ENCODE results near the gene COLEC11. TPM values are rescaled to one million over a fixed set of nuclear protein-coding genes. Genes with fewer than 3 reads are reported as not detected.
"Not testable (repeated sequence)": the region's sequence is repeated elsewhere in the genome, so short reads cannot be mapped to it uniquely, and the experiment has no call there.

COLEC11 gene
- 0.79 and 0.85 TPM in 2 replicates for total RNA-seq

DNA sequence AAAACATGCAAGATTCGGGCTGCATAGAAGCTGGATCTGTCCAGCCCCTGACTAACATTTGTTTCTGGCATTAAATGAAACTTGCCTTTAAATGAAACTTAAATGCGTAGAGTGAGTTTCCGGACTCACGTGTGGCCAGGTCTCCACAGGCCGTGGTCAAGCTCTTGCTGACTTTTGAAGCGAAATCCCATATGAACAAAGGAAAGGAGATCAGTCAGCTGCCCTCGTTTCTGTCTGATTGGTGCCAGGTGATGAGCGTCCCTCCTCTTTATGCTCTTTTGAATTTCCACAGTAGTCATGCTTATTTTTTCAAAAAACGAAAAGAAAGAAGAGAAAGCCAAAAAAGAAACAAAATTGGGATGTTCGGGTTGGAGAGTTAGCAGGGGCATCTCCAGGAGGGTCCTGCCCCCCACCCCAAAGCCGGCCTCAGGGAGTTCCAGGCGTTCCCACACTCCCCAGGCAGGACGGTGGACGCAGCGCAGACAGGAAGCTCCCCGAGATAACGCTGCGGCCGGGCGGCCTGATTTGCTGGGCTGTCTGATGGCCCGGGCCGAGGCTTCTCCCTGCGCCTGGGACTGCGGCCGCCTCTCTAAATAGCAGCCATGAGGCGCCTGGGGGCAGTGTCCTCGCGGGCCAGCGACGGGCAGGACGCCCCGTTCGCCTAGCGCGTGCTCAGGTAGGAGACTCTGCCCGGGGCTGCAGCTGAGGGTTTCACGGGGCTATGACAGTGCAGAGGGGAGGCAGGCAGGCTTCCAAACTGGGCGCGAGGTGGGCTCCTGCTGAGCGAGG lies at the start of gene COLEC11:
COLEC11 (plus strand) TSS at position 620 of the 789 bp plus-strand sequence. CDS start 9,229 bp downstream, outside the sequence.
- peak; percentile 64 for DNase-seq

- no peak for DNase-seq
Observed at GRCh38 chr2:3545788-3546478, 49.0 kb upstream of the COLEC11 start.

DNA sequence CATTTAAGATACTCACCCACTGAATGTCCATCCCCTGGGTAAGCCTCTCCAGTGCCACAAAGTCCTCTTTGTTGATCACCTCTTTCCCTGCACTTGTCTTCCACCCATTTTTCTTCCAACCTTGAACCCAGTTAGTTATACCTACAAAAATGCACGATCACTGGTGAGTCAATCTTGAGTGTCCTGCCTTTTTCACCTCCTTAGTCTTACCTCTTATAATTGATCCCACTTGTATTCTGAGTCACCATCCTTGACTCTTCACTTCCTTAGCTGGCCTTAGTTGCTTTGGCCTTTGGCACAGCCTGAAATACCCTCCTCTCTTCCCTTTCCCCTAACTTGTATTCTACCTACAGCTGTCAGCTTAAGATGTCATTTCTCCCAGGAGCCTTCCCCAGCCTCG lies 47.0 kb upstream of the COLEC11 start:
- DNase-seq = no peak

- no peak for DNase-seq
Observed at GRCh38 chr2:3553946-3554345, 41.0 kb upstream of the COLEC11 start.

- DNase-seq = peak; percentile 33
Observed at GRCh38 chr2:3557639-3558204, 37.2 kb upstream of the COLEC11 start.

DNA sequence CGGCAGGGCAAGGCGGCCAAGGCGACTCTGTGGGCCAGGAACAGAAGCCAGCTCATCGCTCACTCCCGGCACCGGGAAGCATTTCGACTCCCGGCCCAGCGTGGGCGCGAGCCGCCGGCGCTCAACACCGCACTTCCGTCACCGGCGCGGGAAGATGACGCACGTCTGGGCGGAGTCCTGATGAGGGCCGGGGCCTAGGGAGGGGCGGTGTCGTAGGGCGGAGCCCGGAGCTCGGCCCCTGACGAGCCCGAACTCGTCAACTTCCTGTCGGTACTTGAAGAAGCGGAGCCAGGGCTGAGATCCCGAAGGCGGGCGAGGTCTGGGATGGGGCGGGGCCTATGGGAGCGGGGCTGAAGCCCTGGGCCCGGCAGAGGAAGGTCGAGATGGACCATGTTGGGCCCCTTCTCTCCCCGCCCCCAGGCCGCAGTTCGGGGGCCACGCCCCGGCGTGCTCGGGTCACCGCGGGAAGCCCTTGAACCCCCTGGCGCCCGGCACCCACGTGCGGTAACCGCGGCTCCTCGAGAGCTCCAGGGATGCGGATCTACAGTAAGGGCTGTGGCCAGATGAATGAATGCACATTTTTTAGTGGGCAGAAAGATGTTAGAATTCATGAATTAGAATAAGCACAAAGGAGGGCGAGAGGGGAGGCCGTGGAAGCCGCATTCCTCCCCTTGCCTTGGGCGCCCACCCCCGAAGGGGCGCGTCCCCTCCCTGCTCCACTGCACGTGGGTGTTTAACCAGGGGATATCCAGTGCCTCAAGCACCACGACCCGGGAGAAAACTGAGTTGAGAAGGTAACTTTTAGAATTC lies 36.5 kb upstream of the COLEC11 start, which contains the start of gene RNASEH1:
RNASEH1 (minus strand) TSS at position 129 of the 810 bp plus-strand sequence; CDS start at position 56, 73 bp downstream.
- peak; percentile 100 for DNase-seq

GRCh38 chr2:3563521-3563976 lies 31.4 kb upstream of the COLEC11 start:
- DNase-seq = no peak

DNA sequence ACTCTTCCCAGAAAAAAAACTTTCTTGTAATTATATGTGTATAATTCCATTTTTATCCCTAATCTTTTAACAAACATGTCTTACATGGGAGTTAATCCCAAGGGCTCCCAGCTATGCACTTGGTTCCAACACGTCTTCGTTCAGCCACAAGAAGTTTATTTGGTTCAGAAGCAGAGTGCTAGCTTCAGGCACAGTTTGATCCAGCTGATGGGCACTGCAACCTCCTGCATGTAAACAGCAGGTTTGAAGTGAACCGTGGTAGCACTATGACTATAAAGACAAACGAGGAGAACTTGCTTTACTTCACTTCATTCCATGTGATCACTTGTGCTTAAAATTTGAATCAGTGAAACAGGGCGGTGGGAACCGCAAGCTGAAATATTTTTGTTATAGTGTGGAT lies 29.8 kb upstream of the COLEC11 start:
- no peak for DNase-seq

GRCh38 chr2:3566806-3567205 lies 28.1 kb upstream of the COLEC11 start:
- no peak for DNase-seq

DNA sequence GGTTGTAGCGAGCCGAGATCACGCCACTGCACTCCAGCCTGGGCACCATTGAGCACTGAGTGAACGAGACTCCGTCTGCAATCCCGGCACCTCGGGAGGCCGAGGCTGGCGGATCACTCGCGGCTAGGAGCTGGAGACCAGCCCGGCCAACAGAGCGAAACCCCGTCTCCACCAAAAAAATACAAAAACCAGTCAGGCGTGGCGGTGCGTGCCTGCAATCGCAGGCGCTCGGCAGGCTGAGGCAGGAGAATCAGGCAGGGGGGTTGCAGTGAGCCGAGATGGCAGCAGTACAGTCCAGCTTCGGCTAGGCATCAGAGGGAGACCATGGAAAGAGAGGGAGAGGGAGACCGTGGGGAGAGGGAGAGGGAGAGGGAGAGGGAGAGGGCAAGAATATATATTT lies 25.3 kb upstream of the COLEC11 start:
- DNase-seq = not testable (repeated sequence)

GRCh38 chr2:3571284-3571683 lies 23.6 kb upstream of the COLEC11 start:
- DNase-seq = no peak

- no peak for DNase-seq
Observed at GRCh38 chr2:3572620-3573019, 22.3 kb upstream of the COLEC11 start.

DNA sequence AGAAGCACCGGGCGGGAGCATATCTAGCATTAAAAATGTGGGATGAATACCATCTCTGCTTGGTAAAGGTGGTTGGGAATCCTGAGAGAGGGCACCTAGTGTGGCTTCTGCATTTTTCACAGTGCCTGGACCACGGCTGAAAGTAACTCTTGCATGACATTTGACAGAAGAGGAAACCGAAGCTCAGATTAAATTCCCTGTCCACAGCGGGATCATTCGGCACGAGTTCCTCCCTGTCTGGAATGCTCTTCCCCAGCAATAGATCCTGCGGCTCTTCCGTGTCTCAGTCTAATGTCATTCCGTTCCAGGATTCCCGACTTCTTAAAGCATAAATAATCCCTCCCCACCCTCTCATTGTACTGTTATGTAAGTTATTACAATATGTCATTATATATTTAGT lies 20.8 kb upstream of the COLEC11 start:
- no peak for DNase-seq

DNA sequence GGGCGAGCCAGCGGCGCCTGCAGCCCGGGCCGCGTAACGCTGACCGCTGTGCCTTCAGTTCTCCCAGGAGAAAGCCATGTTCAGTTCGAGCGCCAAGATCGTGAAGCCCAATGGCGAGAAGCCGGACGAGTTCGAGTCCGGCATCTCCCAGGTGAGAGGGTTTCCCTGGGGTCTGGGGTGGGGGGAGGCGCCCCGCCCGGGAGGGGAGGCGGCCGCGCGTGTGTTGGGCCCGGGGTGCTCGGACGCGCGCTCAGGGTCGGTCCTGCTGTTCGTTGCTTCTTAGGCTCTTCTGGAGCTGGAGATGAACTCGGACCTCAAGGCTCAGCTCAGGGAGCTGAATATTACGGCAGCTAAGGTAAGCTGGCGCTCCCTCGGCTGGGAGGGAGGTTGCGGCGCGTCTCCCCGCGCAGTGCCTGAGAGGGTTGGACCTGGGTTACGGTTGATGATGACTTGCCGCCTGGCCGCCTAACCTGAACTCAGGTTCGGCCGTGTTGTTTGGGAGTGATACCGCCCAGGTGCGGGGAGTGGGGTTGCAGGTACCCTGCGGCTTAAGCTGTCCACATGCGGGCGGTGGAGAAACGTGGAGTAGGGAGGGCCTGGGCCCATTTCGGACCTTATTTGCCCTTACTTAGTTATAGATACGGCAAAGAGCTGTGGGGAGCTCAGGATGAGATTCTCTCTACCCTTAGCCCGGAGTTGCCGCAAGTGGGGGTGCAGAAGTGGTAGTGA lies 19.2 kb upstream of the COLEC11 start:
- DNase-seq = peak; percentile 37

DNA sequence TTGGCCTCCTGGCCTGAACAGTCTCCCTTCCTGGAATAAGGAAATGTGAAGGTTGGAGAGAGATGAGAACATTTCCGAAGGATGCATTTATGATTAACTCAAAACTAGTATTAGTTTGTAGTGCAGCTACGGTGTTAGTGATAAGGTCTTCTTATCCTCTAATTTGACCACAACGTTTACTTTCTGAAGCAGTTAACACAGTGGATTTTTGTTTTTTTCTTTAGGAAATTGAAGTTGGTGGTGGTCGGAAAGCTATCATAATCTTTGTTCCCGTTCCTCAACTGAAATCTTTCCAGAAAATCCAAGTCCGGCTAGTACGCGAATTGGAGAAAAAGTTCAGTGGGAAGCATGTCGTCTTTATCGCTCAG lies 18.7 kb upstream of the COLEC11 start:
- not testable (repeated sequence) for DNase-seq

- no peak for DNase-seq
Observed at GRCh38 chr2:3578987-3579386, 15.9 kb upstream of the COLEC11 start.

DNA sequence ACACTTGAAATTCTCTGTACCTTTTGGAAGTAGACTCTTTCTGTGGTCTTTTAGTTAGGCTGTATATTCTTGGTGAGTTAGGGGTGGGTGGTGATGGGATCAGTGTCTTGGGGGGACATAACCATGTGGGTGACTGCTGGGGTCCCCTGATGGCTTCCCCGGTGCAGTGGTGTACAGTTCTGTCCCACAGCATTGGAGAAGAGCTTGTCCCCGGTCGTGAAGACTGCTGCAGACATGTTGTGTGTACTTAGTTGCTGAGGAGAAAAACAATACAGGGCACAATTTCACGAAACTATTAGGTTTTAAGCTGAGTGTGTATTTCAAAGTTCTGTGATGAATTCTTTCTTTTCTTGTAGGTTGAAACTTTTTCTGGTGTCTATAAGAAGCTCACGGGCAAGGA lies 14.5 kb upstream of the COLEC11 start:
- no peak for DNase-seq

DNA sequence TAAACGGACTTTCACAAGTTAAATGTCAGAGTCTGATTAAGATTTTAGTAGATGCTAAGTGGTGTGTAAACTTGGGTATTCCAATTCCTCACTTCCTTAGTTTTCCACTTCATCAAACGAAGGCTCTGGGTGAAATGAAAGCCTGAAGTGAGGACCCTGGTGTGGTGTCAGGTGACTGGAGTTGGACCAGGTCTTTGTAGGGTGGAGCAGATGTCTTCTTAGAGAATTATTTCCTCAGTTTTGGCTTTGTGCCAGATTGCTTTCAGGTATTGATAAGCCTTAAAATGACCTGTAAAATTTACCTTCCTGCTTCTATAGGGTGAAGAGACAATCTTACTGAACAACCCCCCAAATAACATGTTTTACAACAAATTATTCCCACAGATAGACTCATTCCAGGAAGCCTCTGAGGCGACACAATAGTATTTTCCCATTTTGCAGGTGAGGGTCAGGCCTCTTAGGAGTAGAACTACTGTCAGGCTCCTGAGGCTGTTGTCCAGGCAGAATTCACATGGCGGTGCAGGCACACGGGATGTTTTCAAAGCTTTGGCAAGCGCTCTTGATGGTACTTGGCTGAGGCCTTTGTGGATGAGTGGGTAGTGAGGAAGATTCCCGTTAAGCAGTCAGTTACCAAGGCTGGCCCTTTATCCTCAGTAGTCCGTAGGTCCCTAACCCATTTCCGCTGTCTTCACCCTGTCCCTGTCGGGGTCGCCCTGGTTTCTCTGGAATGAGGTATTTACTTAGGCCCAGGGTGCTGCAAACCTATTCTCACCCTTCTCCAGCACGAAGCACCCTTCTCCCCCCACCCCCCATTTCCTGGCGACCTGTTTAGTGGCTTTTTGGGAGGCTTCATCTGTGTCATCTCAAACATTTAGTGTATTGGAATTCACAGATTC lies 13.3 kb upstream of the COLEC11 start:
- no peak for DNase-seq

DNA sequence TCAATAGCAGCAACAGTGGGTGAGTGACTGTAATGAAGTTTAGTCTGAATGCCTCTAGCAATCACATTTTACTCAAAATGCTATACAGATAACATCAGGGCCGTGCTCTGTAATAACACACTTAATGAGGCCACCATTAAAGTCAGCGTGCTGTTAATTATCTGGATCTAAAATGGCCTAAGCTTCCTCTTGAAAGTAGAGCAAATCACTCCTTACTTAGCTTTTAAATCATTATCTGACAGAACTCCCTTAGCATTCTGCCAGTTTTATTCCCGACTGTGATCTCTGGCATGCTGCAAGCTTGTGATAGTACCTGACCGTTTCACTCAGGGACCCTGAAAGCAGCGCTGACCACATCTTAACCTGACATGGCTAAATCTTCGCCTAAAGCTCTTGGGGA lies 10.8 kb upstream of the COLEC11 start:
- DNase-seq = no peak

GRCh38 chr2:3584608-3585260 lies 10.2 kb upstream of the COLEC11 start:
- no peak for DNase-seq
